ENCODE data around the gene B4GALNT4.
"Not testable (repeated sequence)": the region's sequence is repeated elsewhere in the genome, so short reads cannot be mapped to it uniquely, and the experiment has no call there.

B4GALNT4 gene

DNA sequence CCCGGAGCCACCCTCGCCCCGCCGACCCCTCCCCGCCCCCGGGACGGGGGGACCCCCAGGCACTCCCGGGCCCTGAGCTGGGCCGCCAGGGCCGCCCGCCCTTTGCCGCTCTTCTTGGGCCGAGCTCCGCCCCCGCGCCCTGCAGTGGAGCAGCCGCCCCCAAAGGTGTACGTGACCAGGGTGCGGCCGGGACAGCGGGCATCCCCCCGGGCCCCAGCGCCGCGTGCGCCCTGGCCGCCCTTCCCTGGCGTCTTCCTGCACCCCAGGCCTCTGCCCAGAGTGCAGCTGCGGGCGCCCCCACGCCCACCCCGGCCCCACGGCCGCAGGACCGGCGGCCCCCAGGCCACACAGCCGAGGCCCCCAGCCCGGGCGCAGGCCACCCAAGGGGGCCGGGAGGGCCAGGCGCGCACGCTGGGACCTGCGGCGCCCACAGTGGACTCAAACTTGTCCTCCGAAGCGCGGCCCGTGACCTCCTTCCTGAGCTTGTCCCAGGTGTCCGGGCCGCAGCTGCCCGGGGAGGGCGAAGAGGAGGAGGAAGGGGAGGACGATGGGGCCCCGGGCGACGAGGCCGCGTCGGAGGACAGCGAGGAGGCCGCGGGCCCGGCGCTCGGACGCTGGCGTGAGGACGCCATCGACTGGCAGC is 7.4 kb downstream of the B4GALNT4 start:
- DNase-seq (ENCODE audit: low spot score), result no peak

DNA sequence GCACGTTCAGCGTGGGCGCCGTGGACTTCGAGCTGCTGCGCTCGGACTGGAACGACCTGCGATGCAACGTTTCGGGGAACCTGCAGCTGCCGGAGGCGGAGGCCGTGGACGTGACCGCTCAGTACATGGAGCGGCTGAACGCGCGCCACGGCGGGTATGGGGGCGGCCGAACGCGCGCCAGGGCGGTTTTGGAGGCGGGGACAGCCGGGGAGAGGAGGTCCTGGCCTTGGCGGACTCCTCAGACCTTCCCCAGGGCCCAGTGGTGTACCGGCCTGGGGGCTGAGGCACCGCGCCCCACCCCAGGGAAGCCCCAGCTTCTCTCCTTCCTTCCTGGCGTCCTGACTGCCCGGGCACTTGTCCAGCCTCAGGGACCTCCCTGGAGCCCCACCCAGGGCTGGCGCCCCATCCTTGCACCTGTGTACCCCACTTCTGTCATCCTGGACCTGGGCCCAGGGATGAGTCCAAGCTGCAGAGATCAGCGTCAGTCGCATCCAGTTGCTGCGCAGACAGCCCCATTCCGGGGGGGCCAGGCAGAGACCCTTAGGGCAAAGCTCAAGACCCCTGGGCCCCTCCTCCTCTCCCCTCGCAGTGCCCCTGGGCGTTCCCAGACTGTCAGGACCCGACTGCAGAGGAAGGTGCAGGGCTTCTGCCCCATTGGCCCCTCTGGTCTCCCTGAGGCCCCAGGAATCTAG is 8.0 kb downstream of the B4GALNT4 start:
- no peak for DNase-seq (ENCODE audit: low spot score)

DNA sequence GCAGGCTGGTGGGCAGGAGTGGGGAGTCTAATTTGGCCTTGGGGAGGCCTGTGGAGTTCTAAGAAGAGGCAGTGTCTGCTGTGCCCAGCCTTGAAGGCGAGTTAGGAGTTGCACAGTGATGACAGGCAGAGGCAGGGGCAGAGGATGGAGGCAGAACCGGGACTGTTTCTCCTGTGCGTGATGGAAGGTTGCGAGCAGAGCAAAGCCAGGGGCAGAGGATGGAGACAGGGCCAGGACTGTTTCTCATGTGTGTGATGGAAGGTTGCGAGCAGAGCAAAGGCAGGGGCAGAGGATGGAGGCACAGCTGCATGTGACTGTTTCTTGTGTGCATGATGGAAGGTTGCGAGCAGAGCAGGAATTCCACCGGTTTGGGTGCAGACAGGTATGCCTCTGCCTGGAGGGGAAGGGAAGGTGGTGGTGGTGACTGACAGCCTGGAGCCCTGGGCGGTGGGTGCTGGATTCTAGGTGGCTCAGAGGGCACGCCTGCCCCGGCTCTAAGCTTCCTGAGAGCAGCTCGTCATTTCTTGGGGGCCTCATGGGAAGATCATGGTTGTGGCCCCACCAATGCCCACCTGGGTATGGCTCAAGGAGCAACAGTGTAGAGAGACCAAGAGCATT is 8.7 kb downstream of the B4GALNT4 start:
- DNase-seq (ENCODE audit: low spot score), result no peak

DNA sequence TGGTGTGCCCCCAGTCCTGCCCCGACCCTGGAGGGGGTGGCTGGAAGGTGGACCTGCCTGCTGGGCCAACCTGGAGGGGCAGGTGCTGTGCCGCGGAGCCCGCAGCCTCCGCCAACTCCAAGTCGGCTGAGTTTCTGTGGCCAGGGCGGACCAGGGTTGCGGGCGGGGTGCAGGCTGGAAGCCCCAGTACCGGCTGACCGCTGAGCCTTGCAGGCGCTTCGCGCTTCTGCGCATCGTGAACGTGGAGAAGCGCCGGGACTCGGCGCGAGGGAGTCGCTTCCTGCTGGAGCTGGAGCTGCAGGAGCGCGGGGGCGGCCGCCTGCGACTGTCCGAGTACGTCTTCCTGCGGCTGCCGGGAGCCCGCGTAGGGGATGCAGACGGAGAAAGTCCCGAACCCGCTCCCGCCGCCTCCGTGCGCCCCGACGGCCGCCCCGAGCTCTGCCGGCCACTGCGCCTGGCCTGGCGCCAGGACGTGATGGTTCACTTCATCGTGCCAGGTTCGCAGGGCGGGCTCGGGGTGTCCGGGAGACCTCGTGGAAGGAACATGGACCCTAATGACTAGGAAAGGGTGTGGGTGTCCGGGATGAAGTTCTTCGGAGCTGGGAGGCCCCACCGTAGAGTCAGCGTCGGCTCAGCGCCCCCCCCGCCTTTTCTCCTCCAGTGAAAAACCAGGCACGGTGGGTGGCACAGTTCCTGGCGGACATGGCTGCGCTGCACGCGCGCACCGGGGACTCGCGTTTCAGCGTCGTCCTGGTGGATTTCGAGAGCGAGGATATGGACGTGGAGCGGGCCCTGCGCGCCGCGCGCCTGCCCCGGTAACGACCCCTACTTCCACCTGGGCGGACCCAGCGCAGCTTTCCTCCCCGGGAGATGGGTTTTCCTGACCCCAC is 10.2 kb downstream of the B4GALNT4 start:
- DNase-seq (ENCODE audit: low spot score), result no peak

DNA sequence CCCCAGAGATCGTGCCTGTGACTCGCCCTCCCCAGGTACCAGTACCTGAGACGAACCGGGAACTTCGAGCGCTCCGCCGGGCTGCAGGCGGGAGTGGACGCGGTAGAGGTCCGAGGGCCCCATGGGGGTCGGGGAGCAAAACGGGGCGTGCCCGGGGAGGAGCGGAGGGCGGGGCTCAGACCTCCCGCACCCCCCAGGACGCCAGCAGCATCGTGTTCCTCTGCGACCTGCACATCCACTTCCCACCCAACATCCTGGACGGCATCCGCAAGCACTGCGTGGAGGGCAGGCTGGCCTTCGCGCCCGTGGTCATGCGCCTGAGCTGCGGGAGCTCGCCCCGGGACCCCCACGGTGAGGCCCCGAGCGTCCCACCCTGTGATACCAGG is 10.8 kb downstream of the B4GALNT4 start:
- DNase-seq (ENCODE audit: low spot score), result no peak

DNA sequence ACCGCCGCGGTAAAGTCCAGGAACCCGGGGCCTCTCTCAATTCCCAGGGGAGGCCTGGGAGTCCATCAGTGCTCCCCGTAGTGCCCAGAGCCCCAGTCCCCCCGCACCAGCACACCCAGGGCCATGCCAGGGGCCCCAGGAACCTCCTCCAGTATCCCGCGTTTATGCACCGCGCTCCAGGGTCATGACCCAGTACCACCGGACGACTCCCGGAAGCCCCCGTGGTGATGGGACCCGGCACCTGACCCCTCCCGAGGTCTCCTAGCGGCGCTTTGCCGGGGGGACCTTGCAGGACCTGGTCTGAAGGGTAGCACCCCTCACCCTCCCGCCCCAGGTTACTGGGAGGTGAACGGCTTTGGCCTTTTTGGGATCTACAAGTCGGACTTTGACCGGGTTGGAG is 11.2 kb downstream of the B4GALNT4 start:
- no peak for DNase-seq (ENCODE audit: low spot score)

DNA sequence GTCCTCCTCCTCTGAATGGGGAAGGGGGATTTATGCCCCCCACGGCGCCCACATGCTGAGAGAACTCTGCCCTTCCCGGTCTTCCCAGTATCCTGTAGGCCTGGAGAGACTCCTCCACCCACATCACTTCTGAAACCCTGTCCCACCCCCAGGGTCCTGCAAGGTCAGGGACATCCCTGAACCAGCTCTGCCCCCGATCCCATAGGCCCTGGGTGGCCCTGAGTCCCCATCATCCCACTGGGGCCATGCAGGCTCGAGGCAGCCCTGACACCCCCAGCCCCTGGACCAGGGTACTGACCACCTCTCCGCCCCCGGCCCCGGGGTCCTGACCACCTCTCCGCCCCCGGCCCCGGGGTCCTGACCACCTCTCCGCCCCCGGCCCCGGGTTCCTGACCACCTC is 11.7 kb downstream of the B4GALNT4 start:
- no peak for DNase-seq (ENCODE audit: low spot score)

DNA sequence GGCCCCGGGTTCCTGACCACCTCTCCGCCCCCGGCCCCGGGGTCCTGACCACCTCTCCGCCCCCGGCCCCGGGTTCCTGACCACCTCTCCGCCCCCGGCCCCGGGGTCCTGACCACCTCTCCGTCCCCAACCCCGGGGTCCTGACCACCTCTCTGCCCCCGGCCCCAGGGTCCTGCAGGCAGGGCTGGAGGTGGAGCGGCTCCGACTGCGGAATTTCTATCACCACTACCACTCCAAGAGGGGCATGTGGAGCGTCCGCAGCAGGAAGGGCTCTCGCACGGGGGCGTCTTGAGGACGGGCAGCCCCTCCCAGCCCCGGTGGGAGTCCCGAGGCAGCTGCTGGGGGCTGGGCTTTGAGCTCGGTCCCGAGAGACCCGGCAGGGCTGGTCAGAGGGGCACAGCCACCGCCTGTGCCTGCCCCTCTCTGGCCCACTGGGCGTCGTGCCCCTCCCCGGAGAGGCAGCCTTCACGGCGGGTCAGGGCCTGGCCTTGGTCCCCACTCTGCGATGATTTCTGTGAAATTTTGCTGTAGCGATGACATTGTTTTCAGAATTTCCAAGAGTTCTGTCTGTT is 12.3 kb downstream of the B4GALNT4 start:
- no peak for DNase-seq (ENCODE audit: low spot score)

DNA sequence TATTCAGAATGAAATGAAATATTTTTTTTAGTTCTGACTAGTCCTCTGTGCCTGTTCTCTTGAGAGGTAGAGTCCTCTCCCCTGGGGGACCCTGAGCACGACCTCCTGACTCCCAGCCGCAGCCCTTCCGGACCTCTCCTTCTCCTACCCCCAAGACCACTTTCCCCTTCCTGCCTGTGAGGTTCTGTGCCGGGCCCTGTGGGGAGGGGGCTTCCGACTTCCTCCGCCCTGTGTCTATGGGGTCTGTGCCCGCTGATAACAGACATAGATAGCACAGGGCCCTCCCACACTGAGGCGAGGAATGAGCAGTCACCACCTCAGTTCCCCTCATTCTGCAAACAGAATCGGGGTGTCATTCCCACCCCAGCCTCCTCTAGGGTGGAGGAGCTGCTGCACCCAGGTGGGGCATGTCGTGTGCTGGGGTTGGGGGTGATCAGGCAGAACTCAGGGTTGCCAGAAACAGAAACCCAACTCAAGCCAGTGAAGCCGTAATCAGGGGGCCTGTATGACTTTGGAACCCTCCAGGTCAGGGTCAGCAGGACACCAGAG is 12.9 kb downstream of the B4GALNT4 start:
- no peak for DNase-seq (ENCODE audit: low spot score)

DNA sequence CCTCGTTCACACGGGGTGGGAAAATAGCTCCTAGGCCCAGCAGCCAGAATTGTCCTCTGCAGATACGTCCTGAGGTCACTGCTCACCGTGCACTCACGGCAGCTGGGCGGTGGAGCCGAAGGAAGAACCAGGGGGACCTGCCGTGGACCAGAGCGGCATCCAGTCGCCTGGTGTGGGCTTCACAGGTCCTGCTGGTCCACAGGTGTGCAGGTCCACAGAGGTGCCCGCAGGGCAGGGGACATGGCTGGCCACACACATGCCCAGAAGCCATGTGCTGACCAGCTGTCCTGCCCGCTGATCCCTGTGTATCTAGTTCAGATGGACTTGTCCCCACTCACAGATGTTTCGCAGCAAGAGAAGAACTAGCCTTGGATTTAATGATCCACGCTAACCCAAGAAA is 14.1 kb downstream of the B4GALNT4 start:
- DNase-seq (ENCODE audit: low spot score), result no peak

DNA sequence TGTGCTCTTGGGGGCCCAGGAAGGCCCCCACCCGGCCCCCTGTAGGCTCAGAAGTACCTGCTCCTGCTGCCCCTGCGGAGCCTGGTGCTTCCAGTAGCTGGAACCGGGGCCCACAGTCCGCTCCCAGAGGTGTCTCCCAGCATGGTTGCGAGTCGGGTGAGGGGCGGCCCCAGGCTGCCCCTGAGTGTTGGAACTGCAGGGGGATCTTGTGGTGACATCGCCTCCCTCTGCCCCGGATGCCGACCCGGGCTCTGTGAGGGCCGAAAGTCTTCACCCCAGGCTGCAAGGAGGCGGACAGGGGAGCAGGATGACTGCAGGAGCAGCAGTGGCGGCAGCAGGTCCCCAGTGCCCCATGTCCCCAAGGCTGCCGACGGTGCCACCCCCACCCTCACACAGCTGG is 15.2 kb downstream of the B4GALNT4 start:
- no peak for DNase-seq (ENCODE audit: low spot score)

DNA sequence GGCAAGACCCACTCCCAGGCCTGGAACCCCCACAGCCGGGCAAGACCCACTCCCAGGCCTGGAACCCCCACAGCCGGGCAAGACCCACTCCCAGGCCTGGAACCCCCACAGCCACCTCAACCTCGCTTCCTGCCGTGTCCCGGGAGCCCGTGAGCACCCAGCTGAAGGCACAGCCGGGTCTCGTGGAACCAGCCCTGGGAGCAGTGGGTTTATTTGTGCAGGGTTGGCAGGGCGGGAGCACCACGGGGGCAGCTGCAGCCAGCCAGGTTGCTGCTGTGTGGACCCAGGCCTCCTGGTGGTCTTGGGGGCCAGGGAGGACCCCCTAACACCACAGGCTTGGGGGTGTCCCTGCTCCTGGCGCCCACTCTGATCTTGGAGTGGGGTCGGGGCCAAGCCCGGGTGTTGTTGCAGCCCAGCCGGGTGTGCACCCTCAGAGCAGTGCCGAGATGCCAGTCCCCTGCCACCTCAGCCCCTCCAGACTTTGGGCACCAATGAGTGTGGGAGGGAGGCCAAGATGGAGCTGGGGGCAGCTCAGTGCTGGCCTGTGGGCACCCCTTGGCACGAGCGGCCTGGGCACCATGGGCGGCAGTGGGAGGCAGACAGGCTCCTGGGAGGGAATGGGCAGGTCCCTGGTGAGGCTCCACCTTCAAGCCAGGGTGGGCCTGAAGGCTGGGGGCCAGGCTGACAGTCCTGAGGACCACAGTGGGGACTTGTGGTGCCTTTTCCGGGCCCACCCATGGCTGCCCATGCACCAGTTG is 16.5 kb downstream of the B4GALNT4 start:
- no peak for DNase-seq (ENCODE audit: low spot score)

DNA sequence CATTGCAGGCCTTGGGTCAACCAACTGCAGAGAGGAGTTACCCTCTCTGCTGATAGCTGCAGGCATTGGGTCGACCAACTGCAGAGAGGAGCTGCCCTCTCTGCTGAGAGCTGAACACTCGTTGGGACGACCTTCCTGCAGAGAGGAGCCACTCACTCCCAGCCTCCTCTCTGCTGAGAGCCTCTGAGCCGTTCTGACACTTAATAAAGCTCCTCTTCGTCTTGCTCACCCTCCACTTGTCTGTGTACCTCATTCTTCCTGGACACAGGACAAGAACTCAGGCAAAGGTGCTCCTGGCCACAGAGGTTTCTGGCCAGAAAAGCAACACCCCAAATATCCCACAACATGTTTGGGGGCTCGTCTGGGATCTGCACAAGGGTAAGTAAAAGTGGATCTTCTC is 17.2 kb downstream of the B4GALNT4 start:
- DNase-seq (ENCODE audit: low spot score), result no peak

DNA sequence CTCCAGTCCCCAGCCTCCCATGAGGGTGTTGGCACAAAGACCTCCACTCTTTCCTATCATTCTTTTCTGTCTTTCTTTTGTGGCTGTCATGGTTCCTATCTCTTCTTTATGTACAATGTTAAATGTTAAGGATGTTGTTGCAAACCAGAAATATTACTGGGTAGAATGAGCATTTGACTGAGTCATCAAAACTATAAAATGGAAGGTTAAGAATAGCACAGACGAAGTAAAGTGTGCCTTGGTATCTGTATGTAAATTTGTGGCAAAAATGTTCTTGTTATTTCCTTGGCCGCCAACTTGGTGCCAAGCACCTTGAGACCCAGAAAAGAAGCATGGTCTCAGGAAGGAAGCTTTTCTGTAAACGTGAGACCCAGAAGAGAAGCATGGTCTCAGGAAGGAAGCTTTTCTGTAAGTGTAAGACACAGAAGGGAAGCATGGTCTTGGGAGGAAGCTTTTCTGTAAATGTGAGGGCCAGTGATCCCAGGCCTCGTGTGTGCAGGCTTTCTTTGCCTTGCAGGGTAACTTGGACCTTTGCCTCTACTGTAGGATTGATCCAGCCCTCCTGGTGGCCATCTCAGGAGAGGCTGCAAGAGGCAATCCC is 18.0 kb downstream of the B4GALNT4 start:
- DNase-seq (ENCODE audit: low spot score), result no peak

DNA sequence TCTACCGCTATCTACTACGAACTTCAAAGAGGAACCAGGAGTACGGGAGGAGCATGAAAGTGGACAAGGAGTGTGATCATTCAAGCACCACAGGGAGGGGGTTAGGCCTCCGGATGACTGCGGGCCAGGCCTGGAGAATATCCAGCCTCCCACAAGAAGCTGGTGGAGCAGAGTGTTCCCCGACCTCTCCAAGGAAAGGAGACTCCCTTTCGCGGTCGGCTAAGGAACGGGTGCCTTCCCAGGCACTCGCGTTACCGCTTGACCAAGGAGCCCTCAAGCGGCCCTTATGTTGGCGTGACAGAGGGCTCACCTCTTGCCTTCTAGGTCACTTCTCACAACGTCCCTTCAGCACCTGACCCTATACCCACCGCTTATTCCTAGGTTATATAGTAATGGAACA is 20.1 kb downstream of the B4GALNT4 start:
- DNase-seq (ENCODE audit: low spot score), result not testable (repeated sequence)

DNA sequence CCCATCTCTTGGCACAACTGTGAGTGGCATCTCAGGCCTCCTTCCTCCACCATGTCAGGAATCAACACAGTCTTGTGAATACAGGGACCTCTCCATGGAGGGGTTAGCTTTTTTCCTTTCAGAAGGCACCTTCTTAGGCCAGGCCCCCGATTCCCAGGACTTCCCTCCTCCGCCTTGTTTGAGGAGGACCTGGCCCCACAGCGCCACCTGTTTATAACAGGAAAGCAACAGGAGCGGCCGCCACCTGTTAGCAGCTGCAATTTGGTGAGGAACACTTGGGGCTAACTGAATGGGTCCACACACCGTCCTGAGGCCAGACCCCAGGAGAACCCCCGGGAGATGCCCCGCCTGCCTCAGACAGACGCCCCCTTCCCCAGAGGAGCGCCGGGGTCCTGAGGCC is 20.9 kb downstream of the B4GALNT4 start:
- no peak for DNase-seq (ENCODE audit: low spot score)

DNA sequence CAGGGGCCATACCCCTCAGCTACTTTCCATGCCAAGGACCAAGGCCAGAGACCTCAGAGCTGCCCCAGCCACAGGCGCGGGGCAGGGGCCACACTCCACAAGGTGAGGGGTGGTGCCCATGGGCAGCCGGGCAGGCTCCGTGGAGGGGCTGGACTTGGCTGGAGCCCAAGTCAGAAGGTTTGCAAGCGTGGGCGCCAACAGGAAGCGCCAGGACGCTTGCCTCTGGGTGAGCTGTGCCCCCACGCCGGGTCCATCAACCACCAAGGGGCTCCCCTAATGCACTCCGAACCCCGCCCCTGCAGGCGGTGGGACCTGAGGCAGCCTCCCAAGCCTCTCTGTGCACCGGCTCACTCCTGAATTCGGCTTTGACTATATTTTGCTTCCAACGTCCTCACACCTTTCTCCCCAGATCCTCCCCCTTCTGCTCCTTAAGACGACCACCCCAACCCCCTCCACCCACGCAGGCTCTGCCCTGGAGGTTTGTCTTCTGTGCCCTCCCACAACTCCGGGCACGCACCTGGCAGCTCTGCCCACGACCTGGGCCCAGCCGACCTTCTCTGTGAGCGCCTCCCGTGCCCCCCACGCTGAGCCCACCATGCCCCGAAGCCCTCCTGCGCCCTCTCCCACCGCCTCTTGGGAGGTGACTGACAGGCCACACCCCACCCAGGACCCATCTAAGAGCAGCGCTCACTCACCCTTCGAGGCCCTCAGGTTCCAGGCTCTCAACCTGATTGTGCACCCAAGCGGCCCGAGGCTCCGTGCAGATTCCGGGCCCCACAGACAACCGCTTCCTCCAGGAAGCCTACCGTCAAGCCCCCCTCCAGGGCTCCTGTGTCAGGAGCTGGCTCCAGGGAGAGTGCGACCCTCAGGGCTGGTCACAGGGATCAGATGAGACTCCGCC is 22.1 kb downstream of the B4GALNT4 start:
- no peak for DNase-seq (ENCODE audit: low spot score)

DNA sequence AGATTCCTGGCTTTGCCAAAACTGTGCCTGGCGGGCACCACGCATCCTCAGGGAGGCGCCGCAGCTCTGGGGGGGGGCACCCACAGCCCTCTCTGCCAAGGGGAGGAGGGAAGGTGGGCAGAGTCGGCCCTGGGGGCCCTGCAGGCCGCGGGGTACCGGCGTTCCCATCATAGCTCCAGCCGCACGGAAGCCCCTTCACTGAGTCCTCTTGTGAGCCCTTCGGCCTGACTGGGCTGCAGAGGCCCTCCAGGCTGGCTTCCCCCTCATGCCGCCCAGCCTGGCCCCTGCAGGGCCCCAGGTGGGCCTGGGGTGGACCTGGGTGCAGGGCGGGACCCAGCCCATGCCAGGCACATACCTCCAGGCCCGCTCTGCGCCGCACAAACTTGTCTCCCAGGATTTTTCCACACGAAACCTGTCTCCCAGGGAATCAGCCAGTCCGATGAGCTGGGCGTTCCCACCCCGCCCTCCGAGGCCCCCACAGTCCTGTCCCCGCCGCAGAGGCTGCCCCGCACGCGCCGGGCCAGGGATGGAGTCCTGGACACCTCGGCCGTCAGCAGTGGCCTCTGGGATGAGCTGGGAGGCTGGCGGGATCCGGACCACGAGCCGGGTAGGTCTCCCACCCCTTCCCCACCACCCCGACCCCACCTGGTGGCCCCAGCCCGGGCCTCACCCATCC is 22.9 kb downstream of the B4GALNT4 start:
- DNase-seq (ENCODE audit: low spot score), result no peak

Data from RKO (cell line).